HepG2 (cell line): ENCODE measurements around the gene CCM2. TPM values are rescaled to one million over a fixed set of nuclear protein-coding genes. Genes with fewer than 3 reads are reported as not detected.

Experiments
- ATAC-seq: fragments of 200-7000 bp; cut with Tn5 transposase; 3 replicates; pipeline ENCODE4 v1.9.1; 2020; ENCODE audit warnings: mild to moderate bottlenecking, moderate library complexity
- BruUV-seq: library from RNA; stranded (reverse); fragments of 400-500 nt; replicated peaks from 2 replicates; lab custom pipeline; 2021; lab: Mats Ljungman, UMichigan
- CTCF ChIA-PET: fragments of 300-600 bp; formaldehyde crosslinking; extraction: SDS; loops from one replicate; lab custom pipeline; 2021; ENCODE audit warnings: low total read pairs, inconsistent platforms, low intra/inter-chr PET ratio; lab: Yijun Ruan, JAX
- POLR2A ChIA-PET: fragments of 350-600 bp; sonication (Branson Sonifier 250); formaldehyde crosslinking; loops from one replicate; lab custom pipeline; 2020; ENCODE audit warnings: antibody characterized with exemption, inconsistent platforms; lab: Yijun Ruan, JAX
- DNase-seq: peaks from one replicate; pipeline ENCODE4 v3.0.0-alpha.2; 2015; ENCODE audit warnings: low spot score
- FAIRE-seq: peaks from 3 replicates; lab custom pipeline; 2011; peaks lifted over from hg19 to GRCh38; lab: Jason Lieb, UNC
- H2AFZ ChIP-seq: one replicate; pipeline ENCODE4 v1.6.1; 2011; ENCODE audit warnings: low read length, inconsistent platforms
- H3K27ac ChIP-seq: fragments of 300-600 bp; 3 replicates; pipeline ENCODE4 v1.8.0; 2011; ENCODE audit warnings: mixed run types, mild to moderate bottlenecking, mixed read lengths, low read length, inconsistent platforms; ENCODE audit not compliant: insufficient read depth; ENCODE audit errors: extremely low read length
- H3K27me3 ChIP-seq, 2 experiments: fragments of 200-600 bp in 1 of 2; 2 replicates in 1 of 2; 3 replicates in 1 of 2; pipeline versions ENCODE4 v1.6.0 to v1.8.0; 2011; ENCODE audit warnings: low read length in 2 of 2, mild to moderate bottlenecking in 2 of 2, moderate library complexity in 2 of 2, inconsistent platforms in 1 of 2; ENCODE audit not compliant: insufficient read depth in 2 of 2, control insufficient read depth in 1 of 2
- H3K36me3 ChIP-seq, 2 experiments: fragments of 200-600 bp in 1 of 2; replicated peaks in 1 of 2; 2 replicates in 1 of 2; 3 replicates in 1 of 2; pipeline versions ENCODE4 v1.5.1 to v1.8.0; 2011; ENCODE audit warnings: low read length in 2 of 2, inconsistent platforms in 1 of 2; ENCODE audit not compliant: insufficient read depth in 2 of 2, control insufficient read depth in 1 of 2
- H3K4me1 ChIP-seq: 2 replicates; pipeline ENCODE4 v1.5.1; 2012; ENCODE audit warnings: low read length, inconsistent platforms; ENCODE audit not compliant: insufficient read depth
- H3K4me2 ChIP-seq: 2 replicates; pipeline ENCODE4 v1.6.0; 2011; ENCODE audit warnings: low read depth, low read length, inconsistent platforms
- H3K4me3 ChIP-seq, 3 experiments: fragments of 200-600 bp in 1 of 3; sonication (generic), shearing (Covaris generic) in 1 of 3; replicated peaks in 1 of 3; 2 replicates each; pipeline ENCODE4 v1.5.1; 2011 to 2016; ENCODE audit warnings: low read length in 3 of 3, inconsistent platforms in 2 of 3, low read depth in 2 of 3, mild to moderate bottlenecking in 2 of 3, control low read depth in 1 of 3, mixed read lengths in 1 of 3; ENCODE audit not compliant: insufficient read depth in 1 of 3
- H3K79me2 ChIP-seq: one replicate; pipeline ENCODE4 v1.6.1; 2011; ENCODE audit warnings: low read length, inconsistent platforms; ENCODE audit not compliant: insufficient read depth
- H3K9ac ChIP-seq: 2 replicates; pipeline ENCODE4 v1.6.0; 2011; ENCODE audit warnings: mild to moderate bottlenecking, low read depth, low read length, inconsistent platforms; ENCODE audit not compliant: insufficient read depth
- H3K9me3 ChIP-seq: 2 replicates; pipeline ENCODE4 v1.5.1; 2012; ENCODE audit warnings: mild to moderate bottlenecking, low read length
- H4K20me1 ChIP-seq: 2 replicates; pipeline ENCODE4 v1.6.0; 2011; ENCODE audit warnings: inconsistent platforms, mild to moderate bottlenecking, low read length, moderate library complexity; ENCODE audit not compliant: insufficient read depth
- DNMT1 ChIP-seq: sonication (generic); formaldehyde crosslinking; IDR thresholded peaks from 2 replicates; pipeline ENCODE4 v1.5.1; 2020; ENCODE audit warnings: mild to moderate bottlenecking, missing genetic modification reagents
- ELF3 ChIP-seq: IDR thresholded peaks from 2 replicates; pipeline ENCODE4 v1.6.1; 2016; ENCODE audit warnings: missing genetic modification reagents, missing compliant biosample characterization
- FOXM1 ChIP-seq: sonication (generic); formaldehyde crosslinking; IDR thresholded peaks from 2 replicates; pipeline ENCODE4 v1.5.0; 2020; ENCODE audit warnings: missing genetic modification reagents
- LCORL ChIP-seq, 2 experiments: fragments of 450-650 bp in 1 of 2; sonication (generic) in 1 of 2; formaldehyde crosslinking in 1 of 2; IDR thresholded peaks; 2 replicates each; pipeline versions ENCODE4 v1.5.0 to v1.6.1; 2017 to 2020; ENCODE audit warnings: antibody characterized with exemption in 1 of 2, missing genetic modification reagents in 1 of 2
- MAFK ChIP-seq, 2 experiments: IDR thresholded peaks in 1 of 2; conservative IDR thresholded peaks in 1 of 2; 2 replicates each; pipeline ENCODE4 v1.6.1; 2011; ENCODE audit warnings: improper control_type of control experiment in 2 of 2, low read length in 2 of 2
- SP2 ChIP-seq: sonication (generic); formaldehyde crosslinking; IDR thresholded peaks from 2 replicates; pipeline ENCODE4 v1.5.1; 2020; ENCODE audit warnings: mild to moderate bottlenecking, missing genetic modification reagents
- TERF1 ChIP-seq: sonication (generic); formaldehyde crosslinking; IDR thresholded peaks from 2 replicates; pipeline ENCODE4 v1.8.0; 2022; ENCODE audit warnings: mild to moderate bottlenecking, missing genetic modification reagents, moderate library complexity
- UBTF ChIP-seq: sonication (generic); formaldehyde crosslinking; IDR thresholded peaks from 2 replicates; pipeline ENCODE4 v1.4.0; 2020; ENCODE audit warnings: mild to moderate bottlenecking, missing genetic modification reagents
- ZFX ChIP-seq: sonication (generic); formaldehyde crosslinking; IDR thresholded peaks from 2 replicates; pipeline ENCODE4 v1.4.0; 2020; ENCODE audit warnings: mild to moderate bottlenecking, low read depth, missing genetic modification reagents, moderate library complexity
- ZNF337 ChIP-seq: sonication (generic); formaldehyde crosslinking; IDR thresholded peaks from 2 replicates; pipeline ENCODE4 v1.5.1; 2020; ENCODE audit warnings: missing genetic modification reagents, low read depth, mild to moderate bottlenecking, borderline replicate concordance
- ZNF496 ChIP-seq: sonication (generic); formaldehyde crosslinking; IDR thresholded peaks from 2 replicates; pipeline ENCODE4 v1.8.1; 2023; ENCODE audit warnings: mild to moderate bottlenecking, moderate library complexity, missing genetic modification reagents; ENCODE audit not compliant: insufficient replicate concordance
- ZNF724P ChIP-seq: sonication (generic); formaldehyde crosslinking; IDR thresholded peaks from 2 replicates; pipeline ENCODE4 v1.8.0; 2022; ENCODE audit warnings: missing genetic modification reagents, borderline replicate concordance
- ZNF761 ChIP-seq: sonication (generic); formaldehyde crosslinking; conservative IDR thresholded peaks from 2 replicates; pipeline ENCODE4 v1.4.0; 2020; ENCODE audit warnings: mild to moderate bottlenecking, missing genetic modification reagents
- WGBS: methylation state at CpG from one replicate; pipeline ENCODE4 v1.1.6; 2017; ENCODE audit warnings: low lambda C conversion rate; 5-methylcytosine and 5-hydroxymethylcytosine counted together
- in situ Hi-C: cut with HindIII; loops from 2 replicates; pipeline ENCODE4 v1.10.0; 2017; ENCODE audit warnings: low pct_unique_long_range_greater_than_20kb; ENCODE audit not compliant: extremely low pct_ligation_motif_present
- intact Hi-C: fragments of 100-400 bp; cut with micrococcal nuclease; formaldehyde crosslinking; loops from one replicate; pipeline ENCODE4 v1.10.0; 2022; ENCODE audit not compliant: unreplicated experiment
- polyA plus RNA-seq, 8 experiments: library from polyadenylated mRNA; depleted of rRNA in 3 of 8; stranded (reverse) in 7 of 8; unstranded in 1 of 8; fragments of >200 nt; fragmentation: Illumina TruSeq in 4 of 8; extraction: Trizol in 4 of 8; gene quantifications; 2 replicates each; pipeline versions ENCODE4 v1.2.1 to v1.2.3, GENCODE V29; 2011 to 2016; ENCODE audit warnings: low read depth in 4 of 8, missing spikeins in 1 of 8, mixed read lengths in 1 of 8; ENCODE audit not compliant: insufficient read depth in 1 of 8
- total RNA-seq, 5 experiments: library from RNA; depleted of rRNA; stranded (reverse); fragments of >200 nt; fragmentation: Illumina TruSeq; extraction: Trizol; gene quantifications; 2 replicates each; pipeline ENCODE4 v1.2.3, GENCODE V29; 2016; ENCODE audit warnings: low read depth in 1 of 5
- TF ChIP-seq, protein P1 (sequence below): sonication (generic); formaldehyde crosslinking; IDR thresholded peaks from 2 replicates; pipeline ENCODE4 v1.9.0; 2021; ENCODE audit warnings: missing genetic modification reagents, borderline replicate concordance
- TF ChIP-seq, protein P2 (sequence below): sonication (generic); formaldehyde crosslinking; IDR thresholded peaks from 2 replicates; pipeline ENCODE4 v1.4.0; 2020; ENCODE audit warnings: missing genetic modification reagents; ENCODE audit errors: not compliant biosample characterization

The CCM2 gene
- total and polyA plus RNA-seq, 2 of the 13 experiments (the other 11 are each of a cell fraction or from before 2014, with no cell fraction given): 13.7 to 15.8 TPM

DNA sequence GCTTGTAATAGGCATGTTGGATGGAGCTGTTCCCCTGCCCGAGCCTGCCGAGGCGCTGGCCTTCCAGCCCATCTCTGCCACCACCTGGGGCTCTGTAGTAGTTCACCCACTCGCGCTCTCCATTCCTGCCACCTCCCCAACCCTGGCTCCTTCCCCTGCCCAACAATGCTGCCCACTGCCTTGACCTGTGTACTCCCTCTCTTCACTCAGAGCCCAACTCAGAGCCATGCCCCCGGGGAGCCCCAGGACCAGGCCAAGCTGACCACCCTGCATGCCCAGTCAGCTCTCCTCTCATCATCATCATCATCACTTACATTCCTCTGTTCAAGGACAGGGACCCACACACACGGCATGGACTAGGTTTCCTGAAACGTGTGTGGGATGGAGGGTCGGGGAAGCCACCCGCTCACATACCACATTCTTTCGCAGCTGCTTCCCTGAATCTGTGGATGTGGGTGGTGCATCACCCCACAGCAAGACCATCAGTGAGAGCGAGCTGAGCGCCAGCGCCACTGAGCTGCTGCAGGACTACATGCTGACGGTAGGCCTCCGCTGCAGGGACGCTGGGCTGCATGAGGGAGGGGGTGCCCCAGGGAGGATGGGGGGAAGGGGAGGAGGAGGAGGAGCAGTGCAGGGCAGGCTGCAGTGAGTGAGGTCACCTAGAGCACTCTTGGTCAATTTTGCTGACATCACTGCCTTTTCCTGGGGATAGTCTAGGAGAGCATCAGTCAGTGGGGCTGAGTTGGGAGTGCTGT lies 73.2 kb downstream of the CCM2 start:
- in situ Hi-C loops (no loop called here), intact Hi-C loops (no loop called here)
- H3K9ac ChIP-seq: no peak overlapping the region
- no peak for FAIRE-seq
- no peaks in the 10 kb centered on the region for H3K79me2 ChIP-seq
- H4K20me1 ChIP-seq: no peaks in the 10 kb centered on the region
- H2AFZ ChIP-seq: no peak overlapping the region
- ChIA-PET CTCF (interaction anchor here (0.7 kb wide), 1 partner anchor 61 kb away, joined by 3 read pairs; no protein-coding TSS in a partner anchor), POLR2A (no interaction called here)
- H3K36me3 ChIP-seq: peaks cover 8 to 26% of the 10 kb centered on the region in 2 experiments; a peak in 3 of 5 replicates
- no peaks in the 10 kb centered on the region for H3K27me3 ChIP-seq
- ATAC-seq: peak; percentile 27; the same call in 1 of the 3 replicates
- no peaks in the 10 kb centered on the region for H3K4me1 ChIP-seq
- no peak overlapping the region for H3K4me3 ChIP-seq
- H3K9me3 ChIP-seq: no peaks in the 10 kb centered on the region
- DNase-seq: no peak
- no peak overlapping the region for H3K4me2 ChIP-seq
- BruUV-seq: no TSS peak
- no peak overlapping the region for H3K27ac ChIP-seq
- 92% methylated on average over 17 of the region's 17 CpGs for WGBS
- TF ChIP-seq, protein P1, sequence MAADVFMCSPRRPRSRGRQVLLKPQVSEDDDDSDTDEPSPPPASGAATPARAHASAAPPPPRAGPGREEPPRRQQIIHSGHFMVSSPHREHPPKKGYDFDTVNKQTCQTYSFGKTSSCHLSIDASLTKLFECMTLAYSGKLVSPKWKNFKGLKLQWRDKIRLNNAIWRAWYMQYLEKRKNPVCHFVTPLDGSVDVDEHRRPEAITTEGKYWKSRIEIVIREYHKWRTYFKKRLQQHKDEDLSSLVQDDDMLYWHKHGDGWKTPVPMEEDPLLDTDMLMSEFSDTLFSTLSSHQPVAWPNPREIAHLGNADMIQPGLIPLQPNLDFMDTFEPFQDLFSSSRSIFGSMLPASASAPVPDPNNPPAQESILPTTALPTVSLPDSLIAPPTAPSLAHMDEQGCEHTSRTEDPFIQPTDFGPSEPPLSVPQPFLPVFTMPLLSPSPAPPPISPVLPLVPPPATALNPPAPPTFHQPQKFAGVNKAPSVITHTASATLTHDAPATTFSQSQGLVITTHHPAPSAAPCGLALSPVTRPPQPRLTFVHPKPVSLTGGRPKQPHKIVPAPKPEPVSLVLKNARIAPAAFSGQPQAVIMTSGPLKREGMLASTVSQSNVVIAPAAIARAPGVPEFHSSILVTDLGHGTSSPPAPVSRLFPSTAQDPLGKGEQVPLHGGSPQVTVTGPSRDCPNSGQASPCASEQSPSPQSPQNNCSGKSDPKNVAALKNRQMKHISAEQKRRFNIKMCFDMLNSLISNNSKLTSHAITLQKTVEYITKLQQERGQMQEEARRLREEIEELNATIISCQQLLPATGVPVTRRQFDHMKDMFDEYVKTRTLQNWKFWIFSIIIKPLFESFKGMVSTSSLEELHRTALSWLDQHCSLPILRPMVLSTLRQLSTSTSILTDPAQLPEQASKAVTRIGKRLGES (CRISPR knock-in tag): no peak
- TF ChIP-seq MAFK (conservative IDR thresholded peaks at IDR 0.05 in 1 of 2, IDR thresholded peaks at IDR 0.05 in 1 of 2; ENCODE audit: low read length in 2 of 2) (peak in 1 of 2 experiments; percentile 26; a peak in 1 of 4 replicates), ZNF761 (CRISPR knock-in tag) (no peak), SP2 (no peak), FOXM1 (CRISPR knock-in tag) (no peak), UBTF (no peak), DNMT1 (CRISPR knock-in tag) (no peak), LCORL (IDR thresholded peaks at IDR 0.05) (no peak), LCORL (CRISPR knock-in tag; IDR thresholded peaks at IDR 0.05) (no peak), ZNF337 (no peak), ZNF496 (CRISPR knock-in tag) (no peak), TERF1 (CRISPR knock-in tag) (no peak), ZFX (CRISPR knock-in tag) (no peak), ELF3 (CRISPR knock-in tag) (no peak), ZNF724P (no peak)
- TF ChIP-seq, protein P2, sequence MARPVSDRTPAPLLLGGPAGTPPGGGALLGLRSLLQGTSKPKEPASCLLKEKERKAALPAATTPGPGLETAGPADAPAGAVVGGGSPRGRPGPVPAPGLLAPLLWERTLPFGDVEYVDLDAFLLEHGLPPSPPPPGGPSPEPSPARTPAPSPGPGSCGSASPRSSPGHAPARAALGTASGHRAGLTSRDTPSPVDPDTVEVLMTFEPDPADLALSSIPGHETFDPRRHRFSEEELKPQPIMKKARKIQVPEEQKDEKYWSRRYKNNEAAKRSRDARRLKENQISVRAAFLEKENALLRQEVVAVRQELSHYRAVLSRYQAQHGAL: no peak
